Measurements from ENCODE around the gene PSMB8.

DNA sequence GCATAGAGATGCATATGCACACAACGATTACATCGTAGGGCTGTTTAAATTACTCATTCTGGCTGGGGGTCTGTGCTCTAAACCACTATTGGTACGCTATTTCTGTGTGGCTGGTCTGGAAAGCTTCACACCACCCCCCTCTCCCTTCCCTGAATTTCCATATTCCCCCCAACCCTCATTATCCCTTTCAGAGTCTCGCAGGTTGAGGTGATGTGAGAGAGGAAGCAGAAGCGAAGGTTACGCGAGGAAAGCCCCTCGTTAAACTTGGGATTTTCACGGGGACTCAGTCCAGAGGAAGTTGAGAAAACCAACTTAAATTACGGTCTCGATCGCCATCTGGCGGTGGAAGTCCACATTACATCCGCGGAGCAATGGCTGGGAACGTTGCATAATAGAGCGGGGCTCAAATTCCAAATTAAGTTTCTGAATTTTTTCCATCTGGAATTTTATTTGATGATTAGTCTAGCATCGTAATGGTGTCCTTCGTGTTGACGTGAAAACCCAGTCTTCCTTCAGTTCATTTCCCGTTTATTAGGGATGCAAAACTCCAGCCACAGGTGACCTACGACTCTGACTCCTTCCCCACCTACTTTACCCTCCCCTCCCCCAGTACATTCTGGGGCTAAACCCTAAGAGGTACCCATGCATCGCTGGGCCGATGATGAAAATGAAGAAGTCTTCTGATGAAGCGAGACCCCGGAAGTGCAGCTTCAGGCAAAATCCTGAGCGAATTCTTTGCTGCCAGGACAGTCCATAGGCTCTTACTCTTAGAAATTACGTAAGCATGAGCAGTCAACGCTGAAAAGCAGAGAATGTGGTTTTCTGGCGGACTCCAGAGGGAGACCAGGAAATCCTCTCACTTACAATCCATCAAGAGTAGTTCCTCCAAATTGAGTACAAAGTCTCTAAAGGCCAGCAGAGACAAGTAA lies 46.7 kb downstream of the PSMB8 start:
- no peak for TF ChIP-seq GATA3 (IDR thresholded peaks at IDR 0.05; ENCODE audit: low read depth, low read length)
- TF ChIP-seq GATA2 (IDR thresholded peaks at IDR 0.05; ENCODE audit: low read depth, low read length) = no peak

All from SH-SY5Y (cell line).